Naive B cell (primary cell): Measurements from ENCODE around the gene LRRC34. TPM values are rescaled to one million over a fixed set of nuclear protein-coding genes. Genes with fewer than 3 reads are reported as not detected.

Source experiments
- ATAC-seq, 2 donors: fragments of 150-1000 bp; cut with Tn5 transposase; 2 replicates each; pipeline ENCODE4 v1.10.0; 2021; ENCODE audit warnings: low read depth in 2 of 2, mild to moderate bottlenecking in 2 of 2, moderate library complexity in 2 of 2
- DNase-seq: peaks from one replicate; pipeline ENCODE4 v3.0.0; 2022
- H3K27ac Mint-ChIP-seq, 6 donors: one replicate each; pipeline ENCODE4 v1.8.0; 2020 to 2022; ENCODE audit warnings: mild to moderate bottlenecking in 6 of 6, mixed read lengths in 6 of 6, moderate library complexity in 5 of 6, inconsistent platforms in 2 of 6
- H3K27me3 Mint-ChIP-seq, 3 donors: one replicate each; pipeline ENCODE4 v1.8.0; 2021 to 2022; ENCODE audit warnings: mixed read lengths in 3 of 3, mild to moderate bottlenecking in 1 of 3
- H3K36me3 Mint-ChIP-seq, 2 donors: one replicate each; pipeline ENCODE4 v1.8.0; 2020 to 2022; ENCODE audit warnings: mixed read lengths in 2 of 2, inconsistent platforms in 1 of 2, mild to moderate bottlenecking in 1 of 2
- H3K4me1 Mint-ChIP-seq, 3 donors: one replicate each; pipeline ENCODE4 v1.8.0; 2020 to 2022; ENCODE audit warnings: mixed read lengths in 3 of 3, inconsistent platforms in 1 of 3, mild to moderate bottlenecking in 1 of 3, moderate library complexity in 1 of 3
- H3K4me3 Mint-ChIP-seq, 8 donors: one replicate each; pipeline ENCODE4 v1.8.0; 2020 to 2022; ENCODE audit warnings: mild to moderate bottlenecking in 8 of 8, mixed read lengths in 8 of 8, moderate library complexity in 8 of 8, inconsistent platforms in 2 of 8
- H3K9me3 Mint-ChIP-seq, 7 donors: one replicate each; pipeline ENCODE4 v1.8.0; 2020 to 2022; ENCODE audit warnings: mixed read lengths in 7 of 7, mild to moderate bottlenecking in 5 of 7, inconsistent platforms in 2 of 7, moderate library complexity in 1 of 7
- polyA plus RNA-seq, 6 donors: library from polyadenylated mRNA; unstranded; fragments of 300-500 nt; fragmentation: Illumina TruSeq; gene quantifications; one replicate each; pipeline ENCODE4 v1.2.3, GENCODE V29; 2021; ENCODE audit warnings: low read depth in 6 of 6

LRRC34 gene
- polyA plus RNA-seq, 6 donors from 2014 or later: 0.49 to 4.3 (median 1.8) TPM

DNA sequence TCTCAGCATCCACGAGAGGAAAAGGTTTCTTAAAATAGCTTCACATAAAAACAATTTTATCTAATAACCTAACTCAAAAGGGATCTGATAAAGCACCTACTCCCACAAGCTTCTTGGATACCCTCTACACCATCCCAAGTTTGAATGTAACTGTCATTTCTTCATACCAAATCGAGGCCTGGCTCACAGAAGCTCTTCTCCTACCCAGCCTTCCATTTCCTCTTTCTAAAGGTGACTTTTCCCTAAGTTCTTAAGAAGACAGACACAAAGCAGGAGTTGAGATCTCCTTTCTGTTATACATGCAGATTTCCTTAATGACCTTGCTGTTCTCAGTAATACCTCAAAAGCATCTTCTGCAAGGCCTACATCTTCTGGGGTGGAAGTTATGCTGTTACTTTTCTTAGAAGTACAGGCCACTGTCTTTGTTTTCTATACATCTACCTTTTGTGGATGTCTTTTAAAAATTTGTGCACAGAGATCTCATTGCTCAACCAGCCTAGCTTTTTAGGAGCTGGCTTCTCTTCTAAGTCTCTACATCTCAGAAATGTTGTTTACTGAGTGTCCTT is 3.4 kb downstream of the LRRC34 start:
- Mint-ChIP-seq H3K27ac (peak overlapping the region in 1 of 6 donors; percentile 26), H3K9me3 (peaks cover 0 to 2% (median 0%) of the 10 kb centered on the region in 7 donors), H3K4me1 (peaks cover 21 to 31% (median 26%) of the 10 kb centered on the region in 3 donors), H3K4me3 (peak overlapping the region in 1 of 8 donors; percentile 16), H3K36me3 (peaks cover 0 to 3% of the 10 kb centered on the region in 2 donors), H3K27me3 (no peaks in the 10 kb centered on the region)
- ATAC-seq (no peak), DNase-seq (no peak)

DNA sequence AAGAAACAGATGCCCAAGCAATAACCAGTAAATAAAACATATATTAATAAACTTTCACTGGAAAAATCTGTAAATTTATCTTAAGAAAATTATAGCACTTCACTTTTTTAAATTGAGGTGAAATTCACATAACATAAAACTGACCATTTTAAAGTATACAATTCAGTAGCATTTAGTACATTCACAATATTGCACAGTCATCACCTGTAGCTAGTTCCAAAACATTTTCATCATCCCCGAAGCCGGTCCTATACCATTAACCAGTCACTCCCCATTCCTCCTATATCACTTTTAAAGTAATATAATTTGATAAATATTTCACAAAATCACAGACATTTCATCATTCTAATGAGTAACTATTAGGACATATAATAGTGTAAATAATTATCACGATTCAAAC is 8.0 kb downstream of the LRRC34 start:
- Mint-ChIP-seq H3K27ac (no peak overlapping the region), H3K9me3 (no peaks in the 10 kb centered on the region), H3K27me3 (no peaks in the 10 kb centered on the region), H3K4me1 (peaks cover 0 to 6% (median 3%) of the 10 kb centered on the region in 3 donors), H3K4me3 (no peak overlapping the region), H3K36me3 (peaks cover 0 to 3% of the 10 kb centered on the region in 2 donors)
- no peak for ATAC-seq
- no peak for DNase-seq

GRCh38 chr3:169792359-169792758 is 20.3 kb downstream of the LRRC34 start:
- DNase-seq: no peak
- Mint-ChIP-seq H3K4me1 (peaks cover 0 to 5% (median 0%) of the 10 kb centered on the region in 3 donors), H3K27ac (no peak overlapping the region), H3K36me3 (peaks cover 0 to 7% of the 10 kb centered on the region in 2 donors), H3K4me3 (no peak overlapping the region), H3K9me3 (no peaks in the 10 kb centered on the region), H3K27me3 (no peaks in the 10 kb centered on the region)
- no peak for ATAC-seq

GRCh38 chr3:169790687-169791429 is 21.8 kb downstream of the LRRC34 start:
- DNase-seq: no peak
- Mint-ChIP-seq H3K36me3 (peaks cover 5 to 19% of the 10 kb centered on the region in 2 donors), H3K9me3 (no peaks in the 10 kb centered on the region), H3K4me1 (peaks cover 0 to 5% (median 0%) of the 10 kb centered on the region in 3 donors), H3K27ac (no peak overlapping the region), H3K27me3 (no peaks in the 10 kb centered on the region), H3K4me3 (no peak overlapping the region)
- ATAC-seq: no peak

DNA sequence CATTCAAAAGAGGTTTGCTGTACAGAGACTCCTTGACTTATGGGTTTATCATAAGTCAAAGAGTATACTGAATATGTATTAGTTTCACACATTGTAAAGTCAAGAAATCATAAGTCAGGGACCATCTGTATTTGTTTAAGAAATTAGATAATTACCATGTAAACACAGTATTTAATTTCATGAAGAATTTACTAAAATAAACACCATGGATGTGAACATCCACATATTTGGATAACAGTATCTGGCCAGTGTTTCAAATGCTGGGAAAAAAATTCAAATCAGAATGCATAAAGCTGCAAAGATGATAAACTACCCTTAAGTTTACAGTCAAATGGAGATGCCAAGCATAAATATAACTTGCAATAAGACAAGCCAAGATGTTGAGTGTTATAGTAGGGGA is 22.5 kb downstream of the LRRC34 start:
- Mint-ChIP-seq H3K27ac (no peak overlapping the region), H3K27me3 (no peaks in the 10 kb centered on the region)

GRCh38 chr3:169787791-169788190 is 24.9 kb downstream of the LRRC34 start:
- Mint-ChIP-seq H3K36me3 (peaks cover 13 to 24% of the 10 kb centered on the region in 2 donors), H3K27ac (peak overlapping the region in 2 of 6 donors; percentile 8 to 58), H3K4me1 (peaks cover 0 to 9% (median 0%) of the 10 kb centered on the region in 3 donors), H3K27me3 (no peaks in the 10 kb centered on the region), H3K4me3 (no peak overlapping the region), H3K9me3 (no peaks in the 10 kb centered on the region)
- DNase-seq: no peak
- ATAC-seq: no peak

More for the DNA sequence above, 22.5 kb downstream of the LRRC34 start:
- Mint-ChIP-seq H3K9me3 (no peaks in the 10 kb centered on the region), H3K36me3 (peaks cover 12 to 26% of the 10 kb centered on the region in 2 donors), H3K4me1 (peaks cover 0 to 9% (median 0%) of the 10 kb centered on the region in 3 donors), H3K4me3 (no peak overlapping the region)
- no peak for ATAC-seq
- DNase-seq: no peak

GRCh38 chr3:169787120-169787519 is 25.6 kb downstream of the LRRC34 start:
- no peaks in the 10 kb centered on the region for H3K9me3 Mint-ChIP-seq
- ATAC-seq: no peak
- peak overlapping the region in 1 of 6 donors; percentile 42 for H3K27ac Mint-ChIP-seq
- no peak for DNase-seq
- H3K36me3 Mint-ChIP-seq: peaks cover 17 to 19% of the 10 kb centered on the region in 2 donors
- H3K4me1 Mint-ChIP-seq: peaks cover 0 to 9% (median 0%) of the 10 kb centered on the region in 3 donors
- H3K27me3 Mint-ChIP-seq: no peaks in the 10 kb centered on the region
- no peak overlapping the region for H3K4me3 Mint-ChIP-seq

DNA sequence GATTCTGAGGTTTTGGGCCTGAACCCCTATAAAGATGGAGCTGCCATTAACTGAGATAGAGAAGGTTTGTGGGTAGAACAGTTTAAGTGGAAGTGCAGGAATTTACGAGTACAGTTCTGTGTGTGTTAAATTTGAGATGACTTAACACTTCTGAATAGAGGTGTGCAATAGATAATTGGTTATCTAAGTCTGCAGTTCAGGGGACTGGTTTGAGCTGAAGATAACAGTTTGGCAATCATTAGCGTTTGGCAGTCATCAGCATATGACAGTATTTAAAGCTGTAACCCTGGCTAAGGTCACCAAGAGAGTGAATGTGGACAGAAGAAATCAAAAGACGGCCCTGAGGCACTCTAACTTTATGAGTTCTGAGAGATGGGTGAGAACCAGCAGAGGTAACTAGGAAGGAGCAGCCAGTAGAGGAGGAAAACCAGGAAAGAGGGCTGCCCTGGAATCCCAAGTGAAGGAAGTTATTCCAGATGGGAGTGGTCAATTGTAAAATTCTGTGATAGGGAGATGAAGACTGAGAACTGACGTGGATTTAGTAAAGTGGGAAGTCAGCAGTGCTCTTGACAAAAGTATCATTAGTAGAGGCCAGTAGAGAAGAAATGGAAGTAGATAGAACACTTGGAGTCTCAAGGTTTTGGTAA is 31.4 kb downstream of the LRRC34 start:
- peaks cover 33 to 41% of the 10 kb centered on the region in 2 donors for H3K36me3 Mint-ChIP-seq
- ATAC-seq (no peak), DNase-seq (no peak)
- no peaks in the 10 kb centered on the region for H3K9me3 Mint-ChIP-seq
- no peaks in the 10 kb centered on the region for H3K27me3 Mint-ChIP-seq
- peaks cover 5 to 48% (median 24%) of the 10 kb centered on the region in 3 donors for H3K4me1 Mint-ChIP-seq
- H3K27ac Mint-ChIP-seq: peak overlapping the region in 1 of 6 donors; percentile 56
- H3K4me3 Mint-ChIP-seq: no peak overlapping the region

GRCh38 chr3:169780742-169781141 is 32.0 kb downstream of the LRRC34 start:
- H3K36me3 Mint-ChIP-seq: peaks cover 27 to 35% of the 10 kb centered on the region in 2 donors
- no peak overlapping the region for H3K4me3 Mint-ChIP-seq
- H3K27ac Mint-ChIP-seq: peak overlapping the region in 1 of 6 donors; percentile 8
- ATAC-seq: no peak
- H3K9me3 Mint-ChIP-seq: no peaks in the 10 kb centered on the region
- no peaks in the 10 kb centered on the region for H3K27me3 Mint-ChIP-seq
- H3K4me1 Mint-ChIP-seq: peaks cover 9 to 48% (median 24%) of the 10 kb centered on the region in 3 donors
- no peak for DNase-seq

DNA sequence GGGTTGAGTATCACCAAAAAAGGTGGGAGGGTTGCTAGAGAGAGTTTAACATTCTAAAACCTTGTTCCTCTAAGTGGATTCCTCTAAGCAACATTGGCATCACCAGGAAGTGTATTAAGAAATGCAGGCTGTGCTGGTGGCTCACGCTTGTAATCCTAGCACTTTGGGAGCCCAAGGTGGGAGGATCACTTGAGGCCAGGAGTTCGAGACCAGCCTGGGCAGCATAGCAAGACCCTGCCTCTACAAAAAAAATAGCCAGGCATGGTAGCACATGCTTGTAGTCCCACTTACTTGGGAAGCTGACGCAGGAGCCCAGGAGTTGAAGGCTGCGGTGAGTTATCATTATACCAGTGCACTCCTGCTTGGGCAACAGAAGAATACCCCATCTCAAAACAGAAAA is 34.9 kb downstream of the LRRC34 start:
- Mint-ChIP-seq H3K9me3 (no peaks in the 10 kb centered on the region), H3K27me3 (no peaks in the 10 kb centered on the region), H3K36me3 (peaks cover 21 to 33% of the 10 kb centered on the region in 2 donors), H3K4me1 (peaks cover 33 to 68% (median 33%) of the 10 kb centered on the region in 3 donors), H3K4me3 (peak overlapping the region in 1 of 8 donors; percentile 15), H3K27ac (peak overlapping the region in 1 of 6 donors; percentile 67)
- DNase-seq (no peak), ATAC-seq (no peak)

GRCh38 chr3:169774186-169774585 is 38.5 kb downstream of the LRRC34 start:
- peaks cover 10% of the 10 kb centered on the region in 2 donors for H3K36me3 Mint-ChIP-seq
- H3K9me3 Mint-ChIP-seq: peaks cover 0 to 8% (median 0%) of the 10 kb centered on the region in 7 donors
- H3K4me1 Mint-ChIP-seq: peaks cover 21 to 59% (median 44%) of the 10 kb centered on the region in 3 donors
- peak overlapping the region; percentile 97 to 100 (median 99) for H3K4me3 Mint-ChIP-seq
- DNase-seq (no peak), ATAC-seq (no peak)
- H3K27me3 Mint-ChIP-seq: peaks cover 0 to 4% (median 0%) of the 10 kb centered on the region in 3 donors
- peak overlapping the region; percentile 99 to 100 (median 99) for H3K27ac Mint-ChIP-seq

DNA sequence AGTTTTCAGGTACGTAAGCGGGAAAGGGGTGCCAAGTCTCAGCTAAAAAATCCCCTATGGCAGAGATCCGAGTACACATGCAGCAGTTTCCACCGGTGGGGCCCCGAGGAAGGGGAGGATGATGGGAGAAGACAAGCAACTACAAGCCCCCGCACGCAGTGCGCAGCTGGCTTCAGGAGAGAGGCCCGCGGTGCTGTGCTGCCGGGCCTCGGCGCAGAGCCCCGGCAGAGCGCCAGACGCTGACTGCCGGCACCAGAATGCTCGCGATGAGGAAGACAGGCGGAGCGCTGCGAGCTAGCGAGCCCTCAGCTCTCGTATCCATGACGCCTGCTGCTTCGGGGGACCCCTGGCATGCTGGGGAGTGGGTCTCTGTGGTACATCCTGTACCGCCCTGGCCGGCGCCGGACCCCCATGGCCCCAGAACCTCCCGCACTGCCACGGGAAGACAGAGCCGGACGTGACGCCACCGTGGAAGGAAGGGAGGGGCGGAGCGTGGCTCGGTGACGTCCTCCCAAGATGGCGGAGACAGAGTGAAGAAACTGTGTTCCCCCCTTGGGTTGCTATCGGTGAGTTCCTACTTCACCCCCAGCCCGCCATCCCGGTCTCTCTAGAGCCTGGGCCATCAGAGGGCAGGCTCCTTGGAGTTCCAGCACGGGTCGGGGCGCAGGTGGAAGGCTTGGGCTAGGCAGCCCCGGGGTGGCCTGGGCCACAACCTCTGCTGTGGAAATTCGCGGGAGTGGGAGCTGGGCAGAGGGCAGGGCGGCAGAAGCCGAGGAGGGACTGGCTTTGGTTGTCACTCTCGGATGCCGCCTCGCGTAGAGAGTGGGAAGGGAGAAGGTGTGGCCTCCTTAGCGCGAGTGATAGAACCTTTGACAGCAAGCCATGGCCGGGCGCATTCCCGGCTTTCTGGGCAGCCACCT is 39.5 kb downstream of the LRRC34 start, which contains the start of gene MYNN:
TSS of gene MYNN (plus strand) at position 500 of the 920 bp plus-strand sequence. CDS start 900 bp downstream, outside the sequence.
- ATAC-seq (peak; percentile 78 to 79), DNase-seq (peak; percentile 93)
- Mint-ChIP-seq H3K27ac (peak within 1 kb of the TSS; percentile 99 to 100 (median 99)), H3K27me3 (peaks cover 0 to 4% (median 0%) of the 10 kb centered on the region in 3 donors), H3K4me1 (peaks cover 19 to 53% (median 44%) of the 10 kb centered on the region in 3 donors), H3K4me3 (peak within 1 kb of the TSS; percentile 97 to 100 (median 99)), H3K9me3 (peaks cover 0 to 8% (median 0%) of the 10 kb centered on the region in 7 donors), H3K36me3 (peaks cover 4 to 8% of the 10 kb centered on the region in 2 donors)
